Endothelial cell of umbilical vein (primary cell): ENCODE measurements around the gene TEX44.

Source experiments
- GATA2 ChIP-seq: IDR thresholded peaks from 2 replicates; pipeline ENCODE4 v1.7.0; 2011; ENCODE audit warnings: low read depth, mild to moderate bottlenecking, moderate library complexity, mixed read lengths, low read length; ENCODE audit not compliant: insufficient read length, insufficient read depth
- JUN ChIP-seq: IDR thresholded peaks from 2 replicates; pipeline ENCODE4 v1.6.1; 2011; ENCODE audit warnings: borderline replicate concordance, low read depth; ENCODE audit not compliant: insufficient read length, insufficient read depth
- POLR2A ChIP-seq: IDR thresholded peaks from 2 replicates; pipeline ENCODE4 v1.6.1; 2012; ENCODE audit warnings: low read depth, mild to moderate bottlenecking, control low read depth, low read length
- POLR2AphosphoS5 ChIP-seq: IDR thresholded peaks from 2 replicates; pipeline ENCODE4 v1.6.1; 2012; ENCODE audit warnings: low read depth, mild to moderate bottlenecking, control low read depth, low read length, moderate library complexity; ENCODE audit not compliant: insufficient read depth
- TF ChIP-seq, protein P1 (sequence below), 2 donors: IDR thresholded peaks; 1 replicate in 1 of 2; 2 replicates in 1 of 2; pipeline ENCODE4 v1.5.1; 2011; ENCODE audit warnings: low read length in 2 of 2, mild to moderate bottlenecking in 2 of 2, moderate library complexity in 2 of 2, control low read depth in 1 of 2, inconsistent platforms in 1 of 2, low read depth in 1 of 2; ENCODE audit not compliant: insufficient read depth in 1 of 2; ENCODE audit errors: extremely low read depth in 1 of 2

DNA sequence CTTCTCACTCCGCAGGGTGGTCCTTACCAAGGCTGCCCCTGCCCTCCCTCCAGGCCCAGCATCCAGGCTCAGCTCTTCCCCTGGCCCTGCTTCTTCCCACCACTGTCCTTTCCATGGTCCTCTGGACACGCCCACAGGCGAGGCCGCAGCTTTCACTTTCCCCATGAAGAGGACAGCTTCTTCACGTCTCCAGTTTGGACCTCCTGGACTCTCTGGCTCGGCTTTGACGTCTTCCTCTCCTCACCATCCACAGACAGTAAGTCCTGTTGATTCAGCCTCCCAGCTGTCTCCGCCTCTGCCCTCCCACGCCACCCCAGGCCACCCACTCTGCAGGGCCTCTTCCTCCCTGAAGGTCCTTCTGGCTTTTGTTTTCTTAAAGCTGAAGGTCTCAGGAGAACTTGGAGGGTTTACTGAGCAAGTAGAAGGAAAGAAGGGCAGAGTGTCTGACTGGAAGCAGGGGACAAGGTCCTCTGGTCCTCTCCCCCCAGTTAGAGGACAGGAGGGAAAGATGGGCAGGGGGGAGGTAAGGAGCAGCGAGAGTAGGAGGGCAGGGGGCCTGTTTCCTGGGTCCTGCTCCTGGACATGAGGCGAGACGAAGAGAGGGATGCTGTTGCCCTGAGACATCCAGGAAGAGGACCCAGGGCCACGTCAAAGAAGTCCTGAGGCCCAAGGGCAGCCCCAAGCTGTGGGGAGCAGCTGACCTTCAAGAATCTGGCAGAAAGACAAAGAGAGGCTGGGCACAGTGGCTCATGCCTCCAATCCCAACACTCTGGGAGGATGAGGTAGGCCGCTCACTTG lies 37.7 kb upstream of the TEX44 start:
- TF ChIP-seq, protein P1, sequence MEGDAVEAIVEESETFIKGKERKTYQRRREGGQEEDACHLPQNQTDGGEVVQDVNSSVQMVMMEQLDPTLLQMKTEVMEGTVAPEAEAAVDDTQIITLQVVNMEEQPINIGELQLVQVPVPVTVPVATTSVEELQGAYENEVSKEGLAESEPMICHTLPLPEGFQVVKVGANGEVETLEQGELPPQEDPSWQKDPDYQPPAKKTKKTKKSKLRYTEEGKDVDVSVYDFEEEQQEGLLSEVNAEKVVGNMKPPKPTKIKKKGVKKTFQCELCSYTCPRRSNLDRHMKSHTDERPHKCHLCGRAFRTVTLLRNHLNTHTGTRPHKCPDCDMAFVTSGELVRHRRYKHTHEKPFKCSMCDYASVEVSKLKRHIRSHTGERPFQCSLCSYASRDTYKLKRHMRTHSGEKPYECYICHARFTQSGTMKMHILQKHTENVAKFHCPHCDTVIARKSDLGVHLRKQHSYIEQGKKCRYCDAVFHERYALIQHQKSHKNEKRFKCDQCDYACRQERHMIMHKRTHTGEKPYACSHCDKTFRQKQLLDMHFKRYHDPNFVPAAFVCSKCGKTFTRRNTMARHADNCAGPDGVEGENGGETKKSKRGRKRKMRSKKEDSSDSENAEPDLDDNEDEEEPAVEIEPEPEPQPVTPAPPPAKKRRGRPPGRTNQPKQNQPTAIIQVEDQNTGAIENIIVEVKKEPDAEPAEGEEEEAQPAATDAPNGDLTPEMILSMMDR (IDR thresholded peaks at IDR 0.05; ENCODE audit: extremely low read depth in 1 of 2, insufficient read depth in 1 of 2, low read depth in 1 of 2, low read length in 2 of 2): no peak
- TF ChIP-seq POLR2AphosphoS5 (no peak), JUN (no peak), POLR2A (no peak), GATA2 (no peak)
